Body of pancreas (tissue), 4 donors: ENCODE measurements around the gene ATP11A. TPM values are rescaled to one million over a fixed set of nuclear protein-coding genes. Genes with fewer than 3 reads are reported as not detected.

Experiments
- ATAC-seq: fragments of 150-250 bp; one replicate; pipeline ENCODE4 v1.9.1; 2016
- DNase-seq, 4 donors: peaks; one replicate each; pipeline ENCODE4 v3.0.0-alpha.2; 2019
- H3K27ac ChIP-seq, 4 donors: fragments of 200-600 bp; sonication (generic); 1 replicate in 3 of 4; 2 replicates in 1 of 4; pipeline versions ENCODE4 v1.5.1 to v1.6.1; 2016 to 2019; ENCODE audit warnings: mild to moderate bottlenecking in 1 of 4, mixed read lengths in 1 of 4, moderate library complexity in 1 of 4
- H3K27me3 ChIP-seq, 2 donors: fragments of 200-600 bp; sonication (generic); one replicate each; pipeline ENCODE4 v1.6.0; 2016; ENCODE audit warnings: mild to moderate bottlenecking in 1 of 2
- H3K36me3 ChIP-seq, 2 donors: fragments of 200-600 bp; sonication (generic); replicated peaks in 1 of 2; 2 replicates each; pipeline ENCODE4 v1.5.1; 2016; ENCODE audit warnings: low read depth in 2 of 2; ENCODE audit not compliant: insufficient read depth in 1 of 2
- H3K4me1 ChIP-seq: fragments of 200-600 bp; sonication (generic); one replicate; pipeline ENCODE4 v1.6.0; 2016
- H3K4me3 ChIP-seq, 2 donors: fragments of 200-600 bp; sonication (generic); 1 replicate in 1 of 2; 2 replicates in 1 of 2; pipeline ENCODE4 v1.5.1; 2016 to 2019
- H3K9me3 ChIP-seq, 3 donors: fragments of 200-600 bp; sonication (generic); 1 replicate in 2 of 3; 2 replicates in 1 of 3; pipeline ENCODE4 v1.5.1; 2016
- POLR2A ChIP-seq, 3 donors: fragments of 450-650 bp; IDR thresholded peaks; one replicate each; pipeline ENCODE4 v1.6.1; 2016; ENCODE audit warnings: antibody characterized with exemption in 3 of 3, mild to moderate bottlenecking in 2 of 3
- WGBS, 2 donors: methylation state at CpG; one replicate each; pipeline ENCODE4 v1.1.5; 2017; 5-methylcytosine and 5-hydroxymethylcytosine counted together
- intact Hi-C: fragments of 100-400 bp; cut with DNase I; formaldehyde crosslinking; loops from one replicate; pipeline ENCODE4 v1.15.1; 2023
- total RNA-seq, 2 donors: library from RNA; depleted of rRNA; stranded (reverse); fragments of >200 nt; gene quantifications; one replicate each; pipeline ENCODE4 v1.1.0, GENCODE V29; 2016
- TF ChIP-seq, protein P1 (sequence below), 7 experiments: fragments of 450-650 bp in 4 of 7; fragments of 200-600 bp in 3 of 7; sonication (generic) in 3 of 7; IDR thresholded peaks; one replicate each; pipeline ENCODE4 v1.5.1; 2016 to 2019; ENCODE audit warnings: antibody characterized with exemption in 7 of 7

Gene ATP11A
- total RNA-seq, 2 donors from 2014 or later, result 24.1 to 33.9 TPM

DNA sequence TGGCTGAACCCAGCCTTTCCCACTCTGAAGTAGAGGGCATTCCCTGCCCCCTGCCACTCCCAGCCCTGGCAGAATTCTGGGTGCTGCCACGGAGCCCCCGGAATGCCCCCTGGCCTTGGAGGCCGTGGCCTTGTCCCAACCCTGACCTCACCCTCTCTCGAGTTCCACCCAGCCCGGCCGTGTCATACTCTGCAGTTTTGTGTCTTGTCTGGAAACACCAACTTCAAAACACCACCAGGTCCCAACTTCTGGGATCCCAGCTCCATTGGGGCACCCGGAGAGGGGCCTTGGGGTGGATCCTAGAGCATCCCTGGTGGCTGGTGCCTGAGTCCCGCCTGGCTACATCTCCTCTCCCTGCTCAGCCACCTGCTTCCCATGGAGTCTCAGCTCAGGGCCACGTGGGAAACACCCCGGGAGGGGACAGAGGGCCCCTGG, 197.7 kb downstream of the ATP11A start:
- intact Hi-C loops, result no loop called here
- ATAC-seq (no peak), DNase-seq (no peak)
- no peaks in the 10 kb centered on the region for H3K36me3 ChIP-seq
- H3K4me3 ChIP-seq, result no peak overlapping the region
- WGBS, 2 donors, result 78 to 82% methylated on average over 9 to 10 of the region's 10 CpGs
- no peak overlapping the region for H3K27ac ChIP-seq
- no peaks in the 10 kb centered on the region for H3K9me3 ChIP-seq
- H3K4me1 ChIP-seq, result peaks cover 16% of the 10 kb centered on the region
- H3K27me3 ChIP-seq, result no peaks in the 10 kb centered on the region
- TF ChIP-seq POLR2A (IDR thresholded peaks at IDR 0.05), result no peak
- TF ChIP-seq, protein P1, sequence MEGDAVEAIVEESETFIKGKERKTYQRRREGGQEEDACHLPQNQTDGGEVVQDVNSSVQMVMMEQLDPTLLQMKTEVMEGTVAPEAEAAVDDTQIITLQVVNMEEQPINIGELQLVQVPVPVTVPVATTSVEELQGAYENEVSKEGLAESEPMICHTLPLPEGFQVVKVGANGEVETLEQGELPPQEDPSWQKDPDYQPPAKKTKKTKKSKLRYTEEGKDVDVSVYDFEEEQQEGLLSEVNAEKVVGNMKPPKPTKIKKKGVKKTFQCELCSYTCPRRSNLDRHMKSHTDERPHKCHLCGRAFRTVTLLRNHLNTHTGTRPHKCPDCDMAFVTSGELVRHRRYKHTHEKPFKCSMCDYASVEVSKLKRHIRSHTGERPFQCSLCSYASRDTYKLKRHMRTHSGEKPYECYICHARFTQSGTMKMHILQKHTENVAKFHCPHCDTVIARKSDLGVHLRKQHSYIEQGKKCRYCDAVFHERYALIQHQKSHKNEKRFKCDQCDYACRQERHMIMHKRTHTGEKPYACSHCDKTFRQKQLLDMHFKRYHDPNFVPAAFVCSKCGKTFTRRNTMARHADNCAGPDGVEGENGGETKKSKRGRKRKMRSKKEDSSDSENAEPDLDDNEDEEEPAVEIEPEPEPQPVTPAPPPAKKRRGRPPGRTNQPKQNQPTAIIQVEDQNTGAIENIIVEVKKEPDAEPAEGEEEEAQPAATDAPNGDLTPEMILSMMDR (IDR thresholded peaks at IDR 0.05), result no peak

DNA sequence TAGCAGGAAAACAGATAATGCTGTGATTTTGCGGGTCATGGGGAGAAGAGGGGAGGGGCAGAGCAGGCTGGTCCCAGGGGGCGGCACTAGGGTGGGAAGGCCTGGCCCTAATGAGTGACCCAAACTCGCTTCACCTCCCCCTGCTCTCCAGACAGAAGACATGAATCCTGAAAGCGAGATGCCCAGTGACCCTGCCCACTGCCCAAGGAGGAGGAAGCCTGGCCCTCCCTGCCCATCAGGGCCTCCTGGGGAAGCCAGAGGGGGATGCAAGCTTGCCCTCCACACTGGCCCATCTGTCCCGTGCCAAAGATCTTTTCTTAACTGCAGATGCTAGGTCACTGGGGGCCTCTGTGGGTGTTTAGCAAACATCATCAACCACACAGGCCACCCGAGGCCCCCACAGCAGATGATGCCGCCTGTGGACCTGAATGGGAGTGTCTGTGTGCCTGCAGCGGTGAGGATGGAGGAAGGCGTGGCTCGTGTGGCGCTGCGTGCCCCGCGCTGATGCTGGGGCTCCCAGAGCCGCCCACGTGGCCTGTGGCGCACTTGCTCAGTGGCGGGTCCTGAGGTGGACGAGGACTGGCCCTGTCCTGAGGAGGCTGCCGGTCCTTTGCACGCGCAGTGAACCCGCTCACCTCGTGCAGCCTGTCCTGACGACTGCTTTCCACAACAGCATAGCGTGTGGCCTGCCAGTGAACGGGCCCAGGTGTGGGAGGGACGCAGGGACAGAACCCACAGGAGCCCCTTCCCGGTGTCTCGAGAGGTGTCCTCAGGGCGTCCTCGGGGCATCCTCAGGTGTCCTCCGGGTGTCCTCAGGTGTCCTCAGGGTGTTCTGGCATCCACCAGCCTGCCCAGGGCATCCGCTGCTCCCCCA, 198.6 kb downstream of the ATP11A start:
- H3K4me3 ChIP-seq, result no peak overlapping the region
- H3K27ac ChIP-seq, result no peak overlapping the region
- peaks cover 25% of the 10 kb centered on the region for H3K4me1 ChIP-seq
- H3K27me3 ChIP-seq, result no peaks in the 10 kb centered on the region
- ATAC-seq (no peak), DNase-seq (no peak)
- no peaks in the 10 kb centered on the region for H3K36me3 ChIP-seq
- 84 to 86% methylated on average over 25 to 34 of the region's 34 CpGs for WGBS, 2 donors
- H3K9me3 ChIP-seq, result no peaks in the 10 kb centered on the region
- TF ChIP-seq, protein P1 (IDR thresholded peaks at IDR 0.05), result no peak
- TF ChIP-seq POLR2A (IDR thresholded peaks at IDR 0.05), result no peak
- intact Hi-C loops, result no loop called here

DNA sequence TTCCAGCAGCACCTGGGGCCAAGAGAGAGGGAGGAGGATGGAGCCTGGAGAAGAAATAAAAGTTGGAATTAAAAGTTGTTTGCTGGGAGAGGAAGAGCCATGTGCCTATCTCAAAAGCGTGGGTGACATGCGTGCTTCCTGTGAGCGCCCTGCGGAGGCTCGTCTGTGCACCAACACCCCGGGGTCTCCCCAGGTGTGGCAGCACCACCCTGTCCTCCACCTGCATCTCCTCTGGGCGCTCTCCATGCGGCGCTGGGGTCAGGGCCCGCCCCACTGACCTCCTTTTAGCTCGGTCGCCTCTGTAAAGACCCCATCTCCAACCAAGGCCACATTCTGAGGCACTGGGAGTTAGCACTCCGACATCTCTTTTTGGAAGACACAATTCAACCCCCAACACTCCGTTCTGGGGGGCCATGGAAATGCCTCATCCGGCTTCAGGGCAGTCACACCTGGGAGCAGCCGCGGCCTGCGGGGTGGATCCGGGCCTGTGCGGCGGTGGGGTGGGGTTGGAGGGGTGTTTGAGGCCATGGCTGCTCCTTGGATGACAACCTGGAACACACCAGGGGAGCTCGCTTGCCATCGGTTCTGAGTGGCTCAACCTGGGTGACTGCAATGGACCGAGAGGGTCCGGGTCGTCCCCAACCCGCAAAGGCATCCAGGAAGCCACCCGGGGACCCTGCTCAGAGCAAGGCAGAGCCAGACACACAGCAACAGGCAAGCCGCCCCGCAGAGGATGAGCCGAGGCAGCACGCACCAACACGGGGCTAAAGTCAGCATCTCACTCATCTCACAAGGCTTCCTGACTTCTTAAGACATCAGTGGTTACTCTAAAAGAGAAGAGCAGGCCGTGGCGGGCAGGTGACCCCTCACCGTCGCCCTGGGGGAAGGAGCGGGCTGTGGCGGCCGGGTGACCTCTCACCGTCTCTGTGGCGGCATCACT, 199.8 kb downstream of the ATP11A start:
- Histone ChIP-seq H3K4me1 (peaks cover 33% of the 10 kb centered on the region), H3K27ac (no peak overlapping the region), H3K4me3 (no peak overlapping the region), H3K9me3 (no peaks in the 10 kb centered on the region), H3K27me3 (no peaks in the 10 kb centered on the region), H3K36me3 (no peaks in the 10 kb centered on the region)
- no peak for DNase-seq
- TF ChIP-seq, protein P1 (IDR thresholded peaks at IDR 0.05), result no peak
- TF ChIP-seq POLR2A (IDR thresholded peaks at IDR 0.05), result no peak
- intact Hi-C loops, result no loop called here
- no peak for ATAC-seq
- WGBS, 2 donors, result 84 to 88% methylated on average over 32 to 38 of the region's 42 CpGs

DNA sequence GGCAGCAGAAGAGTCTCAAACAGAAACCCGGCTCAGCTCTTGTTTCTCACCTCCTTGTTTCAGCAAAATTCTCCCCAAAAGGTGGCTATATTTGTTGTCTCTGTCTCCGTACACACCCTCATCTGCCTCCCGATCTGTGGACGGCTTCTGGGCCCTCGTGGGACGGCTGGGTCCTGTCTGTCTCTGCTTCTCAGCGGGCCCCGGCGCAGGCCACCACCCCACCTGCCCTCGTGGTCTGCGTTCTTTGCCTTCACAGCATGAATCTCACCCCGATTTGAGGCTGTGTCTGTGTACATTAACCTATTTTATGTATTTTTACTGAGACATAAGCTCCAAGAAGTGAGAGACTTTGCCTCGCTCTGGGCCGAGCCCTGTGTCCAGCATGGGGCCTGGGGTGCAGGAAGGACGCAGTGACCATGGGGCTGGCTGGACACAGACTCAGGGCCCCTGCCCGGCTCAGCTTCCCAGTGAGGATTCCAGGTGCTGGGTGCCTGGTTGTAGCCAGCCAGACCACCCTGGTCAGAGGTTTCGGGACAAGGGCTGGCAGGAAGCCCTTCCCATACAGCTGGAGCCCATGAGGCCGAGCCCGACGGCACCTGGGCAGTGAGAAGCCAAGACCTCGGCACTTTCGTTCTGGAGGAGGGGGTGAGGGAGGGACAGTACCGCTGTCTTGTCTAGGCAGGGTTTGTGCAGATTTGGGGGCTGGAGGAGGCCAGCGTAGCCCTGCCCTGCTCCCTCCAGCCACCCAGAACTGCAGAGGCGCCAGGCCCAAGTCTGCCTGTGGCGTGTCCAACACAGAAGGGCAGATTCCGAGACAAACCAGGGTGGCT, 200.7 kb downstream of the ATP11A start:
- Histone ChIP-seq H3K9me3 (no peaks in the 10 kb centered on the region), H3K4me3 (no peak overlapping the region), H3K36me3 (no peaks in the 10 kb centered on the region), H3K27ac (no peak overlapping the region), H3K27me3 (no peaks in the 10 kb centered on the region), H3K4me1 (peaks cover 41% of the 10 kb centered on the region)
- intact Hi-C loops, result no loop called here
- ATAC-seq (no peak), DNase-seq (no peak)
- TF ChIP-seq POLR2A (IDR thresholded peaks at IDR 0.05), result no peak
- TF ChIP-seq, protein P1 (IDR thresholded peaks at IDR 0.05), result no peak
- WGBS, 2 donors, result 88 to 92% methylated on average over 19 to 27 of the region's 27 CpGs
